KMS-11 (cell line): ENCODE data around the gene KATNB1.

Experiments used
- H2AFZ ChIP-seq: fragments of 200-600 bp; sonication (generic); 2 replicates; pipeline ENCODE4 v1.6.1; 2016; ENCODE audit warnings: antibody characterized with exemption, mixed run types, low read depth
- H3K27ac ChIP-seq: fragments of 200-600 bp; sonication (generic); 2 replicates; pipeline ENCODE4 v1.6.1; 2016; ENCODE audit warnings: mild to moderate bottlenecking, mixed run types
- H3K27me3 ChIP-seq: fragments of 200-600 bp; sonication (generic); 2 replicates; pipeline ENCODE4 v1.6.1; 2017; ENCODE audit warnings: mild to moderate bottlenecking, low read depth, mixed run types, moderate library complexity; ENCODE audit not compliant: insufficient read depth
- H3K36me3 ChIP-seq: fragments of 200-600 bp; sonication (generic); 2 replicates; pipeline ENCODE4 v1.6.1; 2017; ENCODE audit warnings: mild to moderate bottlenecking, mixed run types; ENCODE audit not compliant: insufficient read depth
- H3K4me1 ChIP-seq: fragments of 200-600 bp; sonication (generic); 2 replicates; pipeline ENCODE4 v1.6.1; 2016; ENCODE audit warnings: mild to moderate bottlenecking, low read depth, mixed run types; ENCODE audit not compliant: poor library complexity, severe bottlenecking
- H3K4me2 ChIP-seq: fragments of 200-600 bp; sonication (generic); 2 replicates; pipeline ENCODE4 v1.7.0; 2016; ENCODE audit warnings: mild to moderate bottlenecking, mixed run types
- H3K4me3 ChIP-seq: fragments of 200-600 bp; sonication (generic); IDR thresholded peaks from 2 replicates; pipeline ENCODE4 v1.6.1; 2017; ENCODE audit warnings: low read depth, low read length, mixed read lengths; ENCODE audit not compliant: insufficient read depth
- H3K79me2 ChIP-seq: fragments of 200-600 bp; sonication (generic); 2 replicates; pipeline ENCODE4 v1.6.1; 2016; ENCODE audit warnings: low read depth, mixed run types; ENCODE audit not compliant: insufficient read depth
- H3K9ac ChIP-seq: fragments of 200-600 bp; sonication (generic); 2 replicates; pipeline ENCODE4 v1.6.1; 2016; ENCODE audit warnings: mild to moderate bottlenecking, mixed run types
- H4K20me1 ChIP-seq: fragments of 200-600 bp; sonication (generic); 2 replicates; pipeline ENCODE4 v1.6.1; 2016; ENCODE audit warnings: mild to moderate bottlenecking, mixed run types; ENCODE audit not compliant: insufficient read depth
- TF ChIP-seq, protein P1 (sequence below): fragments of 200-600 bp; sonication (generic); conservative IDR thresholded peaks from 2 replicates; pipeline ENCODE4 v1.6.1; 2017; ENCODE audit warnings: low read depth, mild to moderate bottlenecking, antibody characterized with exemption, low read length, moderate library complexity, mixed read lengths

The KATNB1 gene

GRCh38 chr16:57788252-57788841, 52.8 kb downstream of the KATNB1 start:
- no peak overlapping the region for H3K4me2 ChIP-seq
- no peaks in the 10 kb centered on the region for H3K79me2 ChIP-seq
- no peak overlapping the region for H2AFZ ChIP-seq
- TF ChIP-seq, protein P1, sequence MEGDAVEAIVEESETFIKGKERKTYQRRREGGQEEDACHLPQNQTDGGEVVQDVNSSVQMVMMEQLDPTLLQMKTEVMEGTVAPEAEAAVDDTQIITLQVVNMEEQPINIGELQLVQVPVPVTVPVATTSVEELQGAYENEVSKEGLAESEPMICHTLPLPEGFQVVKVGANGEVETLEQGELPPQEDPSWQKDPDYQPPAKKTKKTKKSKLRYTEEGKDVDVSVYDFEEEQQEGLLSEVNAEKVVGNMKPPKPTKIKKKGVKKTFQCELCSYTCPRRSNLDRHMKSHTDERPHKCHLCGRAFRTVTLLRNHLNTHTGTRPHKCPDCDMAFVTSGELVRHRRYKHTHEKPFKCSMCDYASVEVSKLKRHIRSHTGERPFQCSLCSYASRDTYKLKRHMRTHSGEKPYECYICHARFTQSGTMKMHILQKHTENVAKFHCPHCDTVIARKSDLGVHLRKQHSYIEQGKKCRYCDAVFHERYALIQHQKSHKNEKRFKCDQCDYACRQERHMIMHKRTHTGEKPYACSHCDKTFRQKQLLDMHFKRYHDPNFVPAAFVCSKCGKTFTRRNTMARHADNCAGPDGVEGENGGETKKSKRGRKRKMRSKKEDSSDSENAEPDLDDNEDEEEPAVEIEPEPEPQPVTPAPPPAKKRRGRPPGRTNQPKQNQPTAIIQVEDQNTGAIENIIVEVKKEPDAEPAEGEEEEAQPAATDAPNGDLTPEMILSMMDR = no peak
- no peaks in the 10 kb centered on the region for H4K20me1 ChIP-seq
- H3K4me1 ChIP-seq = peaks cover 23% of the 10 kb centered on the region
- no peak overlapping the region for H3K9ac ChIP-seq
- H3K36me3 ChIP-seq = no peaks in the 10 kb centered on the region
- no peak overlapping the region for H3K27ac ChIP-seq
- no peak overlapping the region for H3K4me3 ChIP-seq
- no peaks in the 10 kb centered on the region for H3K27me3 ChIP-seq

DNA sequence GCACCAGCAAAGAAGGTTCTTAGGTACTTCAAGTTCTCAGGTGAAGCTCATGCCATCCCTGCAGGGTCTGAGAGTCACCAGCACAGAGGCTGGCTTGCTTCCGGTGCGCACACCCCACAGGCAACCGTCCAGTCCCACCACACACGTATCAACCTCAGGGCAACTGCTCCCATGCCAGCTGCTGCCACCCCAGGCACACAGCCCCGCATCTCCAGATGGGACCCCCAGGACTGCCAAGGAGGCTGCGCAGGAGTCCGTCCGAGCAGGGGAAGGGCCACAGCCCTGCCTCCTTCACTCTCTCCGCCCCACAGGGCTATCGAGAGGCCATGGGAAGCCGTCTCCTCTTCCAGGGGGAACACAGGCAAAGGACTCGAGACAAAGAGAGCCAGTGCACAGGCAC, 53.4 kb downstream of the KATNB1 start:
- Histone ChIP-seq H3K79me2 (no peaks in the 10 kb centered on the region), H3K4me1 (peaks cover 23% of the 10 kb centered on the region), H2AFZ (no peak overlapping the region), H3K9ac (no peak overlapping the region), H4K20me1 (no peaks in the 10 kb centered on the region), H3K27me3 (no peaks in the 10 kb centered on the region), H3K4me2 (no peak overlapping the region), H3K27ac (no peak overlapping the region), H3K36me3 (no peaks in the 10 kb centered on the region), H3K4me3 (no peak overlapping the region)
- TF ChIP-seq, protein P1 = no peak

- Histone ChIP-seq H3K9ac (peak overlapping the region; percentile 30; the same call in 1 of the 2 replicates), H2AFZ (peak overlapping the region; percentile 9; the same call in 1 of the 2 replicates)
These were observed 55.8 kb downstream of the KATNB1 start for GRCh38 chr16:57791195-57791892.

GRCh38 chr16:57791893-57792461, 56.4 kb downstream of the KATNB1 start:
- TF ChIP-seq, protein P1 = no peak
- H4K20me1 ChIP-seq = no peaks in the 10 kb centered on the region
- H3K4me3 ChIP-seq = no peak overlapping the region
- no peaks in the 10 kb centered on the region for H3K79me2 ChIP-seq
- H3K4me1 ChIP-seq = peaks cover 31% of the 10 kb centered on the region
- peak overlapping the region; percentile 9; the same call in 1 of the 2 replicates for H2AFZ ChIP-seq
- H3K36me3 ChIP-seq = no peaks in the 10 kb centered on the region
- peak overlapping the region; percentile 30; the same call in 1 of the 2 replicates for H3K9ac ChIP-seq
- no peaks in the 10 kb centered on the region for H3K27me3 ChIP-seq
- H3K27ac ChIP-seq = peak overlapping the region; percentile 45
- peak overlapping the region; percentile 31; the same call in 1 of the 2 replicates for H3K4me2 ChIP-seq

More at GRCh38 chr16:57791195-57791892, 55.8 kb downstream of the KATNB1 start:
- H3K27me3 ChIP-seq = no peaks in the 10 kb centered on the region
- no peaks in the 10 kb centered on the region for H3K36me3 ChIP-seq
- peak overlapping the region; percentile 31; the same call in 1 of the 2 replicates for H3K4me2 ChIP-seq
- TF ChIP-seq, protein P1 = no peak
- H4K20me1 ChIP-seq = no peaks in the 10 kb centered on the region
- H3K4me1 ChIP-seq = peaks cover 31% of the 10 kb centered on the region
- H3K27ac ChIP-seq = peak overlapping the region; percentile 45
- no peak overlapping the region for H3K4me3 ChIP-seq
- no peaks in the 10 kb centered on the region for H3K79me2 ChIP-seq
